A549 (cell line): ENCODE results near the gene HSD17B3. TPM values are rescaled to one million over a fixed set of nuclear protein-coding genes. Genes with fewer than 3 reads are reported as not detected.

Source experiments
- ATAC-seq, 2 experiments: fragments of 200-7000 bp in 1 of 2; fragments of >200 bp in 1 of 2; cut with Nextera tagmentation in 1 of 2; cut with Tn5 transposase in 1 of 2; 3 replicates each; pipeline versions ENCODE4 v1.8.0 to v1.9.1; 2018 to 2020; ENCODE audit warnings: mild to moderate bottlenecking in 1 of 2, moderate library complexity in 1 of 2
- CTCF ChIA-PET: fragments of 300-600 bp; sonication (Branson Sonifier 250); formaldehyde crosslinking; extraction: SDS; loops from one replicate; lab custom pipeline; 2021; ENCODE audit warnings: antibody characterized with exemption, inconsistent platforms; lab: Yijun Ruan, JAX
- POLR2A ChIA-PET: fragments of 350-600 bp; formaldehyde crosslinking; extraction: SDS; loops from one replicate; lab custom pipeline; 2021; ENCODE audit warnings: antibody characterized with exemption, inconsistent platforms; lab: Yijun Ruan, JAX
- DNase-seq, 2 experiments: peaks; one replicate each; pipeline versions ENCODE4 v3.0.0 to v3.0.0-alpha.2; 2011 to 2016; ENCODE audit warnings: low read depth in 1 of 2, low spot score in 1 of 2
- FAIRE-seq: peaks from 2 replicates; lab custom pipeline; 2011; peaks lifted over from hg19 to GRCh38; lab: Jason Lieb, UNC
- H3K27ac ChIP-seq, 2 experiments: fragments of >200 bp; sonication (Bioruptor Twin); formaldehyde crosslinking; 3 replicates each; pipeline ENCODE4 v1.5.1; 2016 to 2017
- H3K4me1 ChIP-seq: fragments of >200 bp; sonication (Bioruptor Twin); formaldehyde crosslinking; 3 replicates; pipeline ENCODE4 v1.6.1; 2016
- H3K4me2 ChIP-seq: fragments of >200 bp; sonication (Bioruptor Twin); formaldehyde crosslinking; 3 replicates; pipeline ENCODE4 v1.6.1; 2016
- H3K4me3 ChIP-seq: fragments of >200 bp; sonication (Bioruptor Twin); formaldehyde crosslinking; 3 replicates; pipeline ENCODE4 v1.5.1; 2016
- H3K9me3 ChIP-seq: fragments of >200 bp; sonication (Bioruptor Twin); formaldehyde crosslinking; 3 replicates; pipeline ENCODE4 v1.6.1; 2016
- ATOH8 ChIP-seq: fragments of 250-450 bp; sonication (Bioruptor Pico); IDR thresholded peaks from 2 replicates; pipeline ENCODE4 v1.5.0; 2020; ENCODE audit warnings: low read depth, mild to moderate bottlenecking, moderate library complexity
- CBX2 ChIP-seq: fragments of 200-600 bp; sonication (generic); IDR thresholded peaks from 2 replicates; pipeline ENCODE4 v1.6.1; 2016; ENCODE audit warnings: low read depth, mild to moderate bottlenecking, borderline replicate concordance
- CBX8 ChIP-seq: fragments of 200-600 bp; sonication (generic); IDR thresholded peaks from 2 replicates; pipeline ENCODE4 v1.6.1; 2016
- CEBPB ChIP-seq, 2 experiments: fragments of >200 bp in 1 of 2; sonication (Bioruptor Twin) in 1 of 2; formaldehyde crosslinking in 1 of 2; IDR thresholded peaks; 2 replicates each; pipeline ENCODE4 v1.6.1; 2012 to 2016
- CHD2 ChIP-seq: fragments of 150-350 bp; IDR thresholded peaks from 2 replicates; pipeline ENCODE4 v1.6.1; 2014; ENCODE audit warnings: low read length; ENCODE audit not compliant: partially characterized antibody
- CHD4 ChIP-seq: fragments of 200-600 bp; sonication (generic); IDR thresholded peaks from 2 replicates; pipeline ENCODE4 v1.6.1; 2016; ENCODE audit warnings: antibody characterized with exemption, mild to moderate bottlenecking, borderline replicate concordance
- ELK1 ChIP-seq: fragments of 150-350 bp; IDR thresholded peaks from 2 replicates; pipeline ENCODE4 v1.6.1; 2014; ENCODE audit warnings: low read depth, mild to moderate bottlenecking, low read length
- FOSL2 ChIP-seq, 2 experiments: fragments of 450-650 bp in 1 of 2; fragments of >200 bp in 1 of 2; sonication (Bioruptor Twin) in 1 of 2; formaldehyde crosslinking; IDR thresholded peaks; 2 replicates each; pipeline versions ENCODE4 v1.5.0 to v1.6.1; 2016 to 2020; ENCODE audit warnings: mild to moderate bottlenecking in 1 of 2, moderate library complexity in 1 of 2
- GATA3 ChIP-seq: IDR thresholded peaks from 2 replicates; pipeline ENCODE4 v1.6.1; 2012; ENCODE audit warnings: borderline replicate concordance
- HOXA7 ChIP-seq: fragments of 250-450 bp; sonication (Bioruptor Pico); IDR thresholded peaks from 2 replicates; pipeline ENCODE4 v1.5.0; 2020; ENCODE audit warnings: mild to moderate bottlenecking, moderate library complexity
- HOXB13 ChIP-seq: fragments of 250-450 bp; sonication (Bioruptor Pico); IDR thresholded peaks from 2 replicates; pipeline ENCODE4 v1.5.0; 2020; ENCODE audit warnings: low read depth, mild to moderate bottlenecking, moderate library complexity
- HOXB5 ChIP-seq: fragments of 250-450 bp; sonication (Bioruptor Pico); IDR thresholded peaks from 2 replicates; pipeline ENCODE4 v1.5.0; 2020; ENCODE audit warnings: mild to moderate bottlenecking, moderate library complexity
- JUNB ChIP-seq: fragments of >200 bp; sonication (Bioruptor Twin); formaldehyde crosslinking; IDR thresholded peaks from 2 replicates; pipeline ENCODE4 v1.6.1; 2016
- KDM1A ChIP-seq: fragments of 200-600 bp; sonication (generic); IDR thresholded peaks from 2 replicates; pipeline ENCODE4 v1.6.1; 2016; ENCODE audit warnings: low read depth, mild to moderate bottlenecking
- MAX ChIP-seq: IDR thresholded peaks from 2 replicates; pipeline ENCODE4 v1.6.1; 2012
- MYC ChIP-seq: IDR thresholded peaks from 2 replicates; pipeline ENCODE4 v1.6.1; 2012; ENCODE audit warnings: mild to moderate bottlenecking, inconsistent platforms, low read length, improper control_type of control experiment, borderline replicate concordance
- NPAS2 ChIP-seq: fragments of 250-450 bp; sonication (Bioruptor Pico); IDR thresholded peaks from 2 replicates; pipeline ENCODE4 v1.8.0; 2022; ENCODE audit warnings: mild to moderate bottlenecking, moderate library complexity, borderline replicate concordance
- NR3C1 ChIP-seq: fragments of >200 bp; sonication (Bioruptor Twin); formaldehyde crosslinking; IDR thresholded peaks from 3 replicates; pipeline ENCODE4 v1.6.1; 2017
- PHF8 ChIP-seq: fragments of 200-600 bp; sonication (generic); IDR thresholded peaks from 2 replicates; pipeline ENCODE4 v1.6.1; 2016; ENCODE audit warnings: low read depth, mild to moderate bottlenecking, antibody characterized with exemption, moderate library complexity, borderline replicate concordance
- POLR2A ChIP-seq: IDR thresholded peaks from 2 replicates; pipeline ENCODE4 v1.6.1; 2012; ENCODE audit warnings: mild to moderate bottlenecking, low read length
- POLR2AphosphoS2 ChIP-seq: conservative IDR thresholded peaks from 2 replicates; pipeline ENCODE4 v1.6.1; 2012; ENCODE audit warnings: low read length, improper control_type of control experiment, inconsistent platforms
- RARB ChIP-seq: fragments of 250-450 bp; sonication (Bioruptor Pico); IDR thresholded peaks from 2 replicates; pipeline ENCODE4 v1.8.0; 2021; ENCODE audit warnings: mild to moderate bottlenecking, moderate library complexity
- REST ChIP-seq: fragments of 200-600 bp; sonication (generic); IDR thresholded peaks from 2 replicates; pipeline ENCODE4 v1.6.1; 2016; ENCODE audit warnings: antibody characterized with exemption, mild to moderate bottlenecking, moderate library complexity
- RFX5 ChIP-seq: fragments of 450-650 bp; IDR thresholded peaks from 2 replicates; pipeline ENCODE4 v1.7.1; 2014; ENCODE audit warnings: antibody characterized with exemption, mild to moderate bottlenecking, moderate library complexity
- RNF2 ChIP-seq: fragments of 200-600 bp; sonication (generic); IDR thresholded peaks from 2 replicates; pipeline ENCODE4 v1.6.1; 2016; ENCODE audit warnings: low read depth, mild to moderate bottlenecking, antibody characterized with exemption, moderate library complexity, borderline replicate concordance
- SMC3 ChIP-seq: fragments of >200 bp; sonication (Bioruptor Twin); formaldehyde crosslinking; IDR thresholded peaks from 3 replicates; pipeline ENCODE4 v1.6.1; 2018; ENCODE audit warnings: inconsistent platforms
- SREBF2 ChIP-seq: fragments of 450-650 bp; IDR thresholded peaks from 2 replicates; pipeline ENCODE4 v1.6.1; 2014; ENCODE audit warnings: mild to moderate bottlenecking, moderate library complexity
- USF2 ChIP-seq: fragments of 450-650 bp; IDR thresholded peaks from 2 replicates; pipeline ENCODE4 v1.6.1; 2014; ENCODE audit warnings: antibody characterized with exemption
- ZSCAN20 ChIP-seq: fragments of 250-450 bp; sonication (Bioruptor Pico); IDR thresholded peaks from 2 replicates; pipeline ENCODE4 v1.8.0; 2022; ENCODE audit warnings: mild to moderate bottlenecking, moderate library complexity
- WGBS: methylation state at CpG from one replicate; pipeline ENCODE4 v1.1.6; 2017; ENCODE audit errors: missing lambda C conversion rate; 5-methylcytosine and 5-hydroxymethylcytosine counted together
- polyA plus RNA-seq, 4 experiments: library from polyadenylated mRNA; depleted of rRNA in 3 of 4; stranded (reverse); fragments of >200 nt; fragmentation: RNase III in 1 of 4; extraction: RNeasy Plus Mini Kit Qiagen cat#74134 plus additional on column Dnase treatment in 1 of 4; gene quantifications; 2 replicates in 3 of 4; 3 replicates in 1 of 4; pipeline ENCODE4 v1.2.3, GENCODE V29; 2011 to 2017

The HSD17B3 gene
- polyA plus RNA-seq, 2 of the 4 experiments (the other 2 are of a cell fraction) = 0.22 to 0.25 TPM

- H3K9me3 ChIP-seq = no peaks in the 10 kb centered on the region
- no peak overlapping the region for H3K4me2 ChIP-seq
- DNase-seq (no peak), FAIRE-seq (no peak), ATAC-seq (no peak)
- no peak overlapping the region for H3K27ac ChIP-seq
- no peak overlapping the region for H3K4me3 ChIP-seq
- TF ChIP-seq NPAS2 = no peak
- TF ChIP-seq SREBF2 = no peak
- TF ChIP-seq REST = no peak
- TF ChIP-seq RFX5 = no peak
- TF ChIP-seq CEBPB (IDR thresholded peaks at IDR 0.05) = no peak
- no peak for TF ChIP-seq CBX2
- TF ChIP-seq RNF2 = no peak
- no peak for TF ChIP-seq ATOH8 (CRISPR knock-in tag)
- TF ChIP-seq MAX = no peak
- no peak for TF ChIP-seq HOXB5
- no peak for TF ChIP-seq SMC3
- no peak for TF ChIP-seq POLR2AphosphoS2
- no peak for TF ChIP-seq HOXA7 (CRISPR knock-in tag)
- peaks cover 4% of the 10 kb centered on the region; the same call in 1 of the 3 replicates for H3K4me1 ChIP-seq
- ChIA-PET POLR2A (no interaction called here), CTCF (interaction anchor here (1.9 kb wide), 1 partner anchor 13 kb away, joined by 7 read pairs; no protein-coding TSS in a partner anchor)
These were observed 2.3 kb upstream of the HSD17B3 start for GRCh38 chr9:96304230-96304629.

GRCh38 chr9:96299823-96300222 is 2.2 kb downstream of the HSD17B3 start:
- WGBS = 52% methylated on average over 4 of the region's 4 CpGs
- no peak for DNase-seq
- H3K9me3 ChIP-seq = no peaks in the 10 kb centered on the region
- no peak for TF ChIP-seq PHF8
- TF ChIP-seq ZSCAN20 = no peak
- TF ChIP-seq GATA3 = no peak
- TF ChIP-seq, all 56 proteins: peak for 0
- ChIA-PET CTCF (interaction anchor here (2.0 kb wide), 1 partner anchor 67 kb away, joined by 7 read pairs; no protein-coding TSS in a partner anchor), POLR2A (no interaction called here)
- no peak overlapping the region for H3K4me2 ChIP-seq
- H3K4me3 ChIP-seq = no peak overlapping the region
- FAIRE-seq (no peak), ATAC-seq (no peak)
- H3K4me1 ChIP-seq = peaks cover 4% of the 10 kb centered on the region; the same call in 1 of the 3 replicates
- no peak overlapping the region for H3K27ac ChIP-seq

- ChIA-PET CTCF (interaction anchor here (1.0 kb wide), 1 partner anchor 47 kb away, joined by 3 read pairs; no protein-coding TSS in a partner anchor), POLR2A (no interaction called here)
- FAIRE-seq = no peak
These were observed 7.8 kb downstream of the HSD17B3 start for GRCh38 chr9:96294159-96294545.

More at GRCh38 chr9:96294159-96294545, 7.8 kb downstream of the HSD17B3 start:
- ATAC-seq = no peak
- no peak overlapping the region for H3K4me3 ChIP-seq
- TF ChIP-seq CBX2 (no peak), ELK1 (no peak), CBX8 (no peak), USF2 (no peak), RFX5 (no peak), HOXB13 (CRISPR knock-in tag) (no peak), RARB (CRISPR knock-in tag) (no peak), CEBPB (IDR thresholded peaks at IDR 0.05) (no peak), GATA3 (no peak), NR3C1 (no peak), POLR2A (no peak), MYC (no peak), CHD2 (no peak), JUNB (no peak), KDM1A (no peak), FOSL2 (IDR thresholded peaks at IDR 0.05) (no peak), FOSL2 (CRISPR knock-in tag; IDR thresholded peaks at IDR 0.05) (no peak), CHD4 (no peak)
- no peaks in the 10 kb centered on the region for H3K4me1 ChIP-seq
- no peaks in the 10 kb centered on the region for H3K9me3 ChIP-seq
- no peak for DNase-seq
- H3K4me2 ChIP-seq = no peak overlapping the region
- WGBS = 90% methylated on average over 3 of the region's 3 CpGs
- no peak overlapping the region for H3K27ac ChIP-seq
